B cell (primary cell): ENCODE measurements around the gene DHX34. TPM values are rescaled to one million over a fixed set of nuclear protein-coding genes. Genes with fewer than 3 reads are reported as not detected.

ENCODE experiments used
- ATAC-seq: fragments of 200-7000 bp; cut with Tn5 transposase; one replicate; pipeline ENCODE4 v1.10.0; 2021; ENCODE audit warnings: low read depth, mild to moderate bottlenecking, moderate number of reproducible peaks, moderate library complexity
- CTCF ChIA-PET: fragments of 350-600 bp; sonication (Branson Sonifier 250); formaldehyde crosslinking; loops from one replicate; lab custom pipeline; 2021; ENCODE audit warnings: antibody characterized with exemption, inconsistent platforms; lab: Charles Lee
- POLR2A ChIA-PET: fragments of 350-600 bp; sonication (Branson Sonifier 250); formaldehyde crosslinking; loops from one replicate; lab custom pipeline; 2021; ENCODE audit warnings: antibody characterized with exemption; lab: Charles Lee
- DNase-seq: peaks from one replicate; pipeline ENCODE4 v3.0.0; 2013
- H2AFZ ChIP-seq: 2 replicates; pipeline ENCODE4 v1.6.1; 2012; ENCODE audit warnings: mild to moderate bottlenecking, low read depth, low read length; ENCODE audit not compliant: insufficient read depth, poor library complexity, severe bottlenecking
- H3K27ac ChIP-seq, 2 donors: 1 replicate in 1 of 2; 2 replicates in 1 of 2; pipeline ENCODE4 v1.5.1; 2012 to 2013; ENCODE audit warnings: low read length in 2 of 2, mild to moderate bottlenecking in 2 of 2, moderate library complexity in 1 of 2
- H3K27me3 ChIP-seq, 4 experiments: fragments of 200-600 bp in 1 of 4; sonication (generic) in 1 of 4; replicated peaks in 1 of 4; 1 replicate in 2 of 4; 2 replicates in 2 of 4; pipeline versions ENCODE4 v1.6.1 to v1.7.0; 2013 to 2016; ENCODE audit warnings: low read length in 3 of 4, mild to moderate bottlenecking in 2 of 4, mixed read lengths in 1 of 4, moderate library complexity in 1 of 4; ENCODE audit not compliant: insufficient read depth in 4 of 4, control insufficient read depth in 3 of 4; ENCODE audit errors: control extremely low read depth in 1 of 4
- H3K36me3 ChIP-seq, 2 experiments: replicated peaks in 1 of 2; 1 replicate in 1 of 2; 2 replicates in 1 of 2; pipeline versions ENCODE4 v1.6.1 to v1.7.1; 2013; ENCODE audit warnings: low read length in 1 of 2; ENCODE audit not compliant: insufficient read depth in 2 of 2, control insufficient read depth in 1 of 2; ENCODE audit errors: control extremely low read depth in 1 of 2, extremely low read depth in 1 of 2
- H3K4me1 ChIP-seq, 2 donors: fragments of 200-600 bp in 1 of 2; sonication (generic) in 1 of 2; 1 replicate in 1 of 2; 2 replicates in 1 of 2; pipeline versions ENCODE4 v1.5.1 to v1.6.1; 2013 to 2017; ENCODE audit warnings: low read length in 2 of 2; ENCODE audit not compliant: control insufficient read depth in 2 of 2, insufficient read depth in 2 of 2
- H3K4me2 ChIP-seq: replicated peaks from 2 replicates; pipeline ENCODE3; 2012; ENCODE audit warnings: mild to moderate bottlenecking, low read depth, low read length; ENCODE audit not compliant: poor library complexity, severe bottlenecking
- H3K4me3 ChIP-seq, 5 experiments: fragments of 200-600 bp in 1 of 5; sonication (generic) in 1 of 5; 1 replicate in 3 of 5; 2 replicates in 2 of 5; pipeline versions ENCODE4 v1.5.1 to v1.7.0; 2011 to 2016; ENCODE audit warnings: low read length in 4 of 5, mild to moderate bottlenecking in 4 of 5, low read depth in 2 of 5, control low read depth in 1 of 5, moderate library complexity in 1 of 5; ENCODE audit not compliant: insufficient read depth in 1 of 5; ENCODE audit errors: control extremely low read depth in 1 of 5, extremely low read depth in 1 of 5
- H3K79me2 ChIP-seq: fragments of 200-600 bp; sonication (generic); one replicate; pipeline ENCODE4 v1.6.0; 2016; ENCODE audit warnings: low read length; ENCODE audit not compliant: control insufficient read depth, insufficient read depth
- H3K9ac ChIP-seq: fragments of 200-600 bp; sonication (generic); 2 replicates; pipeline ENCODE4 v1.6.1; 2017; ENCODE audit warnings: mild to moderate bottlenecking, low read length, moderate library complexity
- H3K9me3 ChIP-seq, 3 donors: one replicate each; pipeline versions ENCODE4 v1.6.1 to v1.7.1; 2013; ENCODE audit warnings: low read length in 2 of 3; ENCODE audit not compliant: control insufficient read depth in 2 of 3, insufficient read depth in 1 of 3; ENCODE audit errors: control extremely low read depth in 1 of 3
- H4K20me1 ChIP-seq: 2 replicates; pipeline ENCODE4 v1.6.0; 2012; ENCODE audit warnings: mild to moderate bottlenecking, low read length; ENCODE audit not compliant: insufficient read depth, control insufficient read depth, poor library complexity, severe bottlenecking
- H3K27ac Mint-ChIP-seq: one replicate; pipeline ENCODE4 v1.8.0; 2021; ENCODE audit warnings: mixed read lengths
- H3K27me3 Mint-ChIP-seq: one replicate; pipeline ENCODE4 v1.8.0; 2021; ENCODE audit warnings: mixed read lengths
- H3K4me1 Mint-ChIP-seq: one replicate; pipeline ENCODE4 v1.8.0; 2021; ENCODE audit warnings: mixed read lengths
- H3K4me3 Mint-ChIP-seq: one replicate; pipeline ENCODE4 v1.8.0; 2021; ENCODE audit warnings: mixed read lengths
- H3K9me3 Mint-ChIP-seq: one replicate; pipeline ENCODE4 v1.8.0; 2022; ENCODE audit warnings: mixed read lengths; ENCODE audit not compliant: insufficient read depth
- CTCF ChIP-seq: fragments of 200-600 bp; IDR thresholded peaks from one replicate; pipeline ENCODE4 v1.8.0; 2022; ENCODE audit warnings: antibody characterized with exemption, mild to moderate bottlenecking
- EZH2 ChIP-seq: IDR thresholded peaks from 2 replicates; pipeline ENCODE4 v1.6.1; 2012; ENCODE audit warnings: borderline replicate concordance, low read depth, mild to moderate bottlenecking, moderate library complexity, low read length; ENCODE audit not compliant: insufficient read depth, poor library complexity, severe bottlenecking
- WGBS: methylation state at CpG from one replicate; pipeline ENCODE4 v1.1.5; 2013; ENCODE audit warnings: missing lambda C conversion rate; ENCODE audit not compliant: insufficient coverage; 5-methylcytosine and 5-hydroxymethylcytosine counted together
- intact Hi-C: fragments of 100-400 bp; cut with micrococcal nuclease; formaldehyde crosslinking; loops from one replicate; pipeline ENCODE4 v1.10.0; 2022
- polyA plus RNA-seq: library from polyadenylated mRNA; depleted of rRNA; stranded (reverse); fragments of >200 nt; gene quantifications from 2 replicates; pipeline ENCODE4 v1.2.3, GENCODE V29; 2012
- total RNA-seq, 2 donors: library from RNA; stranded (reverse); fragments of 120-200 nt in 1 of 2; gene quantifications; 1 replicate in 1 of 2; 2 replicates in 1 of 2; pipeline versions ENCODE4 v1.2.3 to v1.2.4, GENCODE V29; 2013 to 2022

DHX34 gene
- total and polyA plus RNA-seq, 2 donors (not counting 1 experiment from before 2014, with no cell fraction given): 25.1 to 31.3 TPM

DNA sequence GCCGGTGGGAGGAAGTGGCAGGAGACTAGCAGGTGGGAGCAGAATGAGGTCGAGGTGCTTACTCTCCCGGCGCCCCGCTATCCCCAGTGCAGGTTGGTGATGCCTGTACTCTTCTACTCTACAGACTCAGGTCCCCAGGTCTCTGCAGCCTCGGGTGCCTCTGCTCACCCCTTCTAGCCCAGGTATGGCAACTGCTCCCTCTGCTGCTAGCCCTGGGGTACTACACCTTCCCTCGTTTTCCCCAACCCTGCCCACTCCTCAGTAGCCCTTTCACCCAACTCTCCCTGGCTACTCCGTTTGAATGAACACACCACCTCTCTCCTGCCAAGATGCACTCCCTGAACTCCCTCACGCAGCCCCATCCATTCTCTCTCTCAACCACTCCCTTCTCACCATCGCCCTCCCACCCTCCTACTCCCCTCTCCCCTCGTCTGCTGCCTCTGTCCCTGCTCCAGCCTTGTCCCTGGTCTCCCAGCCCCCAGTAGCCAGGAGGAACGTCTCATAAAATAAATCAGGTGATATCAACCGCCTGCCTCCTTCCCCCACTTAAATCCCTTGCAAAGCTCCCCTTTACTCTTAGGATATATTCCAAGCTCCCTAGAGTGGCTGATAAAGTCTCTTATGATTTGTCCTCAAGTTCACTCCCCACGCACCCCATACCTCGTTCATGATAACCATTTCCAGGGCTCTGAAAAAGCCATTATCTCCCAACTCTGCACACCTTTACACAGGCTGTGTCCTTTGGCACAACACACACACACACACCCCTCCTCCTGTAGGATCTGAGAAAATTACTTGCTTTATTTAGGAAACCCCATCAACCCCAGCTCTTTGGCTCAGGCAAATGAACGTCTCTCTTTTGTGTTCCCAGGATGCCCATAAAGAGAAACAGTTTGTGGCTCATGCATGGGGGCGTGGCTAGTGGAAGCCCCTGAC is 78.4 kb downstream of the DHX34 start:
- Histone ChIP-seq H4K20me1 (no peaks in the 10 kb centered on the region), H3K27ac (no peak overlapping the region), H3K4me1 (peaks cover 22 to 39% of the 10 kb centered on the region in 2 donors), H3K27me3 (peaks cover 0 to 95% (median 54%) of the 10 kb centered on the region in 4 experiments), H3K4me3 (no peak overlapping the region), H3K4me2 (peak overlapping the region; percentile 43), H2AFZ (no peak overlapping the region), H3K9ac (no peak overlapping the region), H3K9me3 (peaks cover 0 to 41% (median 4%) of the 10 kb centered on the region in 3 donors), H3K36me3 (no peaks in the 10 kb centered on the region), H3K79me2 (no peaks in the 10 kb centered on the region)
- whole genome bisulfite sequencing: 8% methylated on average over 17 of the region's 17 CpGs
- no peaks in the 10 kb centered on the region for H3K9me3 Mint-ChIP-seq
- ChIA-PET CTCF (interaction anchor here (0.6 to 1.9 kb wide), 15 partner anchors 9 to 1253 kb away, joined by 3 to 13 read pairs (median 4); partner anchors contain the start of genes DHX34 and KPTN), POLR2A (no interaction called here)
- TF ChIP-seq EZH2: no peak
- TF ChIP-seq CTCF: peak; percentile 81
- H3K4me1 Mint-ChIP-seq: peaks cover 13% of the 10 kb centered on the region
- no peak overlapping the region for H3K27ac Mint-ChIP-seq
- H3K27me3 Mint-ChIP-seq: peaks cover 46% of the 10 kb centered on the region
- DNase-seq (peak; percentile 76), ATAC-seq (peak; percentile 74)
- intact Hi-C loops: loop anchor here (1.0 kb wide), 1 partner anchor 131 kb away; no protein-coding TSS in a partner anchor
- no peak overlapping the region for H3K4me3 Mint-ChIP-seq
